ENCODE data around the gene UGT1A10.

The UGT1A10 gene

DNA sequence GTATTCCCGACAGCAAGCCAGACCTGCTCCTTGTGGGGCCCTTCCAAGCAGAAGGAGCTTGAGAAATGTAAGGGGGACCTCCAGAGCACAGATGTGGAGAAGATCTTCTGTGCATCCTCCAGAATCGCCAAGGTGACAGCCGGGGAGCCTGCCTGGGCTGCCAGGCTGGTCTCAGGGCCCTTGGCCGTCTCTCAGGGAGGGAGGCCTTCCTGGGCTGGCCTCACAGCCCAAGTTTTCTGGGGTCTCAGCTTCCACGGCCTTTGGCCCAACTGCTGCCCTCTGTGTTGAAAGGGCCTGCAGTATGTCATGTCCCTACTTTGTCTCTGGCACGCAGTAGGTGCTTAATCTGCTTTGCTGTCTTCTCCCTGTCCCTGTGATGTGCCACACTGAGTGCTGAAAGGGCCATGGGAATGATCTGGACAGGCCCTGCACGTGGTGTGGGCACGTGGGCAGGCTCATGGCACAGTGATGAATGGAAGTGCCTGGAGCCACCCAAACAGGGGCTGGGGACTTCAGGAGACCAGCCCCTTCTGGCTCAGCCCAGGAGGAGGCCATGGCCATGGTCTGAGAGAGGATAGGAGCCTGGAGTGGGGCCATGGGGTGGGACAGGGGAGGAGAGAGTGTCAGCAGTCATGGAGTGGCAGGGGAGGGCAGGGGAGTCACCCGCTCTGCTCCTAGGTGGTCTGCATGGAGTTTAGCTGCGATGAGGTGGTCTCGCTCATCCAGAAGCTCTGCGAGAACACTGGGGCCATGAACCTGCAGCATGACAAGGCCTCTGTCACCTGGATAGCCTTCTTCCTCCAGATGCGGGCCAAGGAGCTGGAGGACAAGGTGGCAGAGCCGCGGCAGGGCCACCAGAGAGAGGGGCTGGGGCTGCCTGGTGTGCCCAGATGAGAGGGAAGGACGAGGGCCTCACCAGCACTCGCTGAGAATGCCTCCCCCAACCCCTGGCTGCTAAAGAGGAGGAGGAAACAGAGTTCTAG lies 182.7 kb downstream of the UGT1A10 start:
- H3K4me3 ChIP-seq (ENCODE audit: low read depth, low read length) = no peak overlapping the region
- DNase-seq (ENCODE audit: low read depth, low spot score) = no peak
- TF ChIP-seq, protein P1, sequence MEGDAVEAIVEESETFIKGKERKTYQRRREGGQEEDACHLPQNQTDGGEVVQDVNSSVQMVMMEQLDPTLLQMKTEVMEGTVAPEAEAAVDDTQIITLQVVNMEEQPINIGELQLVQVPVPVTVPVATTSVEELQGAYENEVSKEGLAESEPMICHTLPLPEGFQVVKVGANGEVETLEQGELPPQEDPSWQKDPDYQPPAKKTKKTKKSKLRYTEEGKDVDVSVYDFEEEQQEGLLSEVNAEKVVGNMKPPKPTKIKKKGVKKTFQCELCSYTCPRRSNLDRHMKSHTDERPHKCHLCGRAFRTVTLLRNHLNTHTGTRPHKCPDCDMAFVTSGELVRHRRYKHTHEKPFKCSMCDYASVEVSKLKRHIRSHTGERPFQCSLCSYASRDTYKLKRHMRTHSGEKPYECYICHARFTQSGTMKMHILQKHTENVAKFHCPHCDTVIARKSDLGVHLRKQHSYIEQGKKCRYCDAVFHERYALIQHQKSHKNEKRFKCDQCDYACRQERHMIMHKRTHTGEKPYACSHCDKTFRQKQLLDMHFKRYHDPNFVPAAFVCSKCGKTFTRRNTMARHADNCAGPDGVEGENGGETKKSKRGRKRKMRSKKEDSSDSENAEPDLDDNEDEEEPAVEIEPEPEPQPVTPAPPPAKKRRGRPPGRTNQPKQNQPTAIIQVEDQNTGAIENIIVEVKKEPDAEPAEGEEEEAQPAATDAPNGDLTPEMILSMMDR (IDR thresholded peaks at IDR 0.05; ENCODE audit: low read depth, low read length) = no peak
- in situ Hi-C loops (cut with HindIII; ENCODE audit: low sequenced_read_pairs) = no loop called here

DNA sequence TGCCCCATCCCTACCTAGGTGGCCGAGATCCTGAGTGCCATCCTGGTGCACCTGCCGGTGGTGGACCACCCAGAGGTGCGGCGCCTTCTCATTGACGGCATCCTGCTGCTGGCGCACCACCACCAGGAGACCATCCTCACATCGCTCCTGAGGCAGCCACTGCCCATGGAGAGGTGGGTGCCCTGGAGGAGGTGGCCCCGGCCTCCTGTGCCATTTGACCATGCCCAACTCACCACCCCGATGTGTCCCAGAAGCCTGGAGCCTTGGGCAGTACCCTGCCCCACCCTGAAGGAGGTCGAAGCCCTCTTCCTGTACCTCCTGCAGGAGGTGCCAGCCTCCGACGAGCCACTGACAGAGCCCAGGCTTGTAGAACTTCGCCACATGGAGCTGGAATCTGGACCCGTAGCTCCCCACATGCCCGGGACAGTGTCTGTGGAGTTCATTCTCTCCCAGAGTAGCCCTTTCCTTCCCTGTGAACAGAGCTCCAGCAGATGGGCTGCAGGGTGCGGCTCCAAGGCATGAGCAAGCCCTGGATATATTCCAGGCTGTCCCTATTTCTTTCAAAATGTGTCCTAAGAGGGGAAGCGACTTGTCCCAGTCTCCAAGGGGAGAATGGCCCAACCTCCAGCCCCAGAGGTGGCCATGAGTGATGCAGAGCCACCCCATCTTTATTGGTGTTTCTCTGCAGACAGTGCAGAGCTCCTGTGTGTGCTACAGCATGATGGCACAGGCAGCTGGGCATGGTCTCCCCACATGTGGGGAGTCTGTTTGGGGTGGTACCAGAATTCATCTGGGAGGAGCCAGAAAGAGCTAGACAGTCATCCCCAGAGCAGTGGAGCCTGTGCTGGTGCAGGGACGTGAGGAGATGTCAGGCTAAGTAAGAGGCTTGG lies 183.9 kb downstream of the UGT1A10 start:
- no peak for DNase-seq (ENCODE audit: low read depth, low spot score)
- in situ Hi-C loops (cut with HindIII; ENCODE audit: low sequenced_read_pairs) = no loop called here

DNA sequence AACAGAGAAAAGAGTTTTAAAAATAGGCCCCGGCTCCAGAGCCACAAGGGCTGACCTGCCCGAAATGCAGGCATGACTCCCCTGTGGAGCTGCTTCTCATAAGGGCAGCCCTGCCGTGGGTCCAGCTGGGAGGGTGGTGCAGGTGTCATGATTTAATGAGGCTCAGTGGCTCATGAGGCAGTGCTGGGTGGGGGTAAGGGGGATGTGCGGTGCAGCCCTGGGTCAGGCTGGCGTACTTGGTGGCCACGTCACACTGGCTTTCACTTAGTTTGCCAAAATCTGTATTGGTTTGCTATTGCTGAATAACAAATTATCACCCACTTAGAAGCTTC lies 184.5 kb downstream of the UGT1A10 start:
- in situ Hi-C loops (cut with HindIII; ENCODE audit: low sequenced_read_pairs) = no loop called here
- DNase-seq (ENCODE audit: low read depth, low spot score) = no peak
- TF ChIP-seq, protein P1 (IDR thresholded peaks at IDR 0.05; ENCODE audit: low read depth, low read length) = no peak
- no peak overlapping the region for H3K4me3 ChIP-seq (ENCODE audit: low read depth, low read length)

More for the DNA sequence above, 183.9 kb downstream of the UGT1A10 start:
- TF ChIP-seq, protein P1 (IDR thresholded peaks at IDR 0.05; ENCODE audit: low read depth, low read length) = no peak
- no peak overlapping the region for H3K4me3 ChIP-seq (ENCODE audit: low read depth, low read length)

DNA sequence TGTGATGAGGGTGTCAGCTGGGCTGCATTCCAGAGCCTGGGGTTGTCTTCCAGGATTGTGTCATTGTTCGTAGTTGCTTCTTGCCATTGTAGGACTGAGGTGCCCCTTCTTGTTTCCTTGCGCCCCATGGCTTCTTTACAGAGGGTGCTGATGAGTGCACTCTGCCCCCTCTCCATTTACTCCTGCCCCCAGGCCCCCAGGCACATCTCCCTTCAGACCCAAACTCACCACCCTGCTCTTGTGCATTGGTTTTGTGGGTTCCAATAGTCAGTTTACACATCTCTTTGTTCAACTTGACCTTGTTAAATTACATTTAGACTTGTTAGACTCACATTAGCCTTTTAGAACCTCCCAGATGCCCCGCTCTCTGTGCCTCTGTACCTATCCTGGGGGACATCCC lies 184.9 kb downstream of the UGT1A10 start:
- no peak overlapping the region for H3K4me3 ChIP-seq (ENCODE audit: low read depth, low read length)
- DNase-seq (ENCODE audit: low read depth, low spot score) = no peak
- in situ Hi-C loops (cut with HindIII; ENCODE audit: low sequenced_read_pairs) = no loop called here
- TF ChIP-seq, protein P1 (IDR thresholded peaks at IDR 0.05; ENCODE audit: low read depth, low read length) = no peak

DNA sequence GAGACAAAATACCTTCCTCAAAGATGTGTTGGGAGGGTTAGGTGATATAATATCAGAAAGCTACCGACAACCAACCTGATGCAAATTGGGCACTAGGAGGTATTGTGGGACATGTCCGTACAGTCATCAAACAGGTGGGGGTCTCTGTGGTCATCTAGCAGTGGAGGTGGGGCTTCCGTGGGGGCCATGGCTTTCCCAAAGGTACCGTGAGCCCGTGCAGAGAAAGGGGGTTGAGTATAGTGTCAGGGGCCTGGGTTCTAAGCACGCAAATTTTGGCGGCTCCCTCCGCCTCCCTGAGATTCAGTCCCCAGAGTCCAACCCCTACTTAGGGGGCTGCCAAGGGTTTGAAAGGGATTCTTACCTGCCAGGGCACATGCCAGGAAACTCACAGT lies 185.5 kb downstream of the UGT1A10 start:
- no peak overlapping the region for H3K4me3 ChIP-seq (ENCODE audit: low read depth, low read length)
- in situ Hi-C loops (cut with HindIII; ENCODE audit: low sequenced_read_pairs) = no loop called here

More for the DNA sequence above, 185.5 kb downstream of the UGT1A10 start:
- DNase-seq (ENCODE audit: low read depth, low spot score) = no peak
- TF ChIP-seq, protein P1 (IDR thresholded peaks at IDR 0.05; ENCODE audit: low read depth, low read length) = no peak
